ENCODE data around the gene COX5A. TPM values are rescaled to one million over a fixed set of nuclear protein-coding genes. Genes with fewer than 3 reads are reported as not detected.

Gene COX5A
- total RNA-seq, 4 donors from 2014 or later = 27.8 to 51.3 (median 32.1) TPM

DNA sequence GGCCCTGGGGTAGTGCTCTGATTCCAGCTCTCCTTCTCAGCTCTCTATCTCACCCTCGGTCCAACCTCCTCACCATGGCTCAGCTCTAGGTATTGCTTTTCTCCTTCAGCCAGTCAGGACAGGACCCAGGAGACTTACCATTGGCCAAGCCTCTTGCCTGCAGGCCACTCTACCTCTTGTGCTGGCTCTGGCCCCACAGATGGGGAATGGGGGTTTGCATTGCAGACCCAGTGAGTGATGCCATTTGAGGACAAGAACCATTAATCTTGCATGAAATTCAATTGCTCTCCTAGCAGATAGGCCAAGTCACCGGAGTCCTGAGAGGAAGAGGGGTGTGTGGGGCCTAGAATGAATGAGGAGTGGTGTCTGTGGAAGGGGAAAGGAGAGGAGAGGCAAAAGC is 24.8 kb upstream of the COX5A start:
- DNase-seq (ENCODE audit: low spot score in 2 of 2) = no peak
- Histone ChIP-seq H3K4me1 (peaks cover 0 to 35% (median 10%) of the 10 kb centered on the region in 4 donors), H3K36me3 (no peaks in the 10 kb centered on the region), H3K4me3 (no peak overlapping the region), H3K27ac (no peak overlapping the region), H3K27me3 (peaks cover 0 to 18% of the 10 kb centered on the region in 2 donors), H3K9me3 (no peaks in the 10 kb centered on the region)
- WGBS, 2 donors = 58 to 81% methylated on average over 2 of the region's 2 CpGs
- TF ChIP-seq EP300 (IDR thresholded peaks at IDR 0.05) (no peak), POLR2A (IDR thresholded peaks at IDR 0.05) (no peak)
- TF ChIP-seq, protein P1, sequence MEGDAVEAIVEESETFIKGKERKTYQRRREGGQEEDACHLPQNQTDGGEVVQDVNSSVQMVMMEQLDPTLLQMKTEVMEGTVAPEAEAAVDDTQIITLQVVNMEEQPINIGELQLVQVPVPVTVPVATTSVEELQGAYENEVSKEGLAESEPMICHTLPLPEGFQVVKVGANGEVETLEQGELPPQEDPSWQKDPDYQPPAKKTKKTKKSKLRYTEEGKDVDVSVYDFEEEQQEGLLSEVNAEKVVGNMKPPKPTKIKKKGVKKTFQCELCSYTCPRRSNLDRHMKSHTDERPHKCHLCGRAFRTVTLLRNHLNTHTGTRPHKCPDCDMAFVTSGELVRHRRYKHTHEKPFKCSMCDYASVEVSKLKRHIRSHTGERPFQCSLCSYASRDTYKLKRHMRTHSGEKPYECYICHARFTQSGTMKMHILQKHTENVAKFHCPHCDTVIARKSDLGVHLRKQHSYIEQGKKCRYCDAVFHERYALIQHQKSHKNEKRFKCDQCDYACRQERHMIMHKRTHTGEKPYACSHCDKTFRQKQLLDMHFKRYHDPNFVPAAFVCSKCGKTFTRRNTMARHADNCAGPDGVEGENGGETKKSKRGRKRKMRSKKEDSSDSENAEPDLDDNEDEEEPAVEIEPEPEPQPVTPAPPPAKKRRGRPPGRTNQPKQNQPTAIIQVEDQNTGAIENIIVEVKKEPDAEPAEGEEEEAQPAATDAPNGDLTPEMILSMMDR (IDR thresholded peaks at IDR 0.05) = no peak

DNA sequence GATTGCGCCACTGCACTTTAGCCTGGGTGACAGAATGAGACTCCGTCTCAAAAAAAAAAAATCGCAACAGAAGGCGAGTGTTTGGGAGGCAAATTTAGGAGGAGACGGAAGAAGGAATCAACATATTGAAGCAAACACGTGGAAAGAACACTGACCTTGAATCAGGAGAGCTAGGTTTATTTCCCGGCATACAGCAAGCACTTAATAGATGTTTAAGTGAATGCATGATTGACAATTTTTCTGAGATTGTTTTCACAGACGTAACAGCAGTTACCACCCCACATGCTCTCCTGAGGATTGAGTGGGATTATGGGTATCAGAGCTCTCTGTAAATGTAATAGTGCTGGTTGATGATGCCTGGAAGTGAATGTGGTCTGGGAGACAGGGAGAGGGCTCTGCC is 24.3 kb upstream of the COX5A start:
- Histone ChIP-seq H3K9me3 (no peaks in the 10 kb centered on the region), H3K27ac (no peak overlapping the region), H3K27me3 (peaks cover 0 to 20% of the 10 kb centered on the region in 2 donors), H3K4me3 (no peak overlapping the region), H3K36me3 (no peaks in the 10 kb centered on the region), H3K4me1 (peaks cover 0 to 40% (median 11%) of the 10 kb centered on the region in 4 donors)
- TF ChIP-seq EP300 (IDR thresholded peaks at IDR 0.05) (no peak), POLR2A (IDR thresholded peaks at IDR 0.05) (no peak)
- TF ChIP-seq, protein P1 (IDR thresholded peaks at IDR 0.05) = no peak
- no peak for DNase-seq (ENCODE audit: low spot score in 2 of 2)
- WGBS, 2 donors = 85 to 88% methylated on average over 8 of the region's 8 CpGs

- peaks cover 0 to 43% (median 11%) of the 10 kb centered on the region in 4 donors for H3K4me1 ChIP-seq
- no peak overlapping the region for H3K27ac ChIP-seq
- TF ChIP-seq EP300 (IDR thresholded peaks at IDR 0.05) (no peak), POLR2A (IDR thresholded peaks at IDR 0.05) (no peak)
- TF ChIP-seq, protein P1 (IDR thresholded peaks at IDR 0.05) = no peak
- H3K4me3 ChIP-seq = no peak overlapping the region
- WGBS, 2 donors = 52 to 61% methylated on average over 5 of the region's 5 CpGs
- H3K36me3 ChIP-seq = no peaks in the 10 kb centered on the region
- peaks cover 0 to 23% of the 10 kb centered on the region in 2 donors for H3K27me3 ChIP-seq
- DNase-seq (ENCODE audit: low spot score in 2 of 2) = no peak
- no peaks in the 10 kb centered on the region for H3K9me3 ChIP-seq
These were observed 23.7 kb upstream of the COX5A start for GRCh38 chr15:74961616-74962015.

GRCh38 chr15:74960995-74961588 is 23.2 kb upstream of the COX5A start:
- Histone ChIP-seq H3K27ac (no peak overlapping the region), H3K9me3 (no peaks in the 10 kb centered on the region), H3K4me3 (no peak overlapping the region), H3K27me3 (peaks cover 0 to 23% of the 10 kb centered on the region in 2 donors), H3K36me3 (no peaks in the 10 kb centered on the region), H3K4me1 (peaks cover 0 to 47% (median 13%) of the 10 kb centered on the region in 4 donors)
- TF ChIP-seq, protein P1 (IDR thresholded peaks at IDR 0.05) = no peak
- TF ChIP-seq POLR2A (IDR thresholded peaks at IDR 0.05) = no peak
- no peak for DNase-seq (ENCODE audit: low spot score in 2 of 2)
- WGBS, 2 donors = 36 to 62% methylated on average over 3 of the region's 3 CpGs

DNA sequence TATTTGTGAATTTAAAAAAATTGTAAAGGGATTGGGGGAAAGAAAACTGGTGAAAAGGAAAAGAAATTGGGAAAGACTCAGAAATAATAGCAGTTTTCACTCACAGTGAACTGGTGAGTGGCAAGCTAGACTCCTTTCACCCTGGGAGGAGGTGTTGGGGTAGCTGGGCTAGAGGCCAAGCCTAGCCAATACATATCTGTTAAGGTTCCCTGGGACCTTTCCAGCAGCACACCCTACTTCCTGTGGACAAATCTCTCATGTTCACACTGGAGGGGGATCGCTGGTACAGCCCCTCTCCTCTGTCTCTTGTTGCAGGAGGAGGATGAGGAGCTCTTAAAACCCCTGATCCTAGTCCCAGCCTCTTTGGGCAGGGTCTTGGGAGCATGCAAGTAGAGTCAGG is 22.4 kb upstream of the COX5A start:
- peak overlapping the region in 1 of 4 donors; percentile 25 for H3K27ac ChIP-seq
- no peaks in the 10 kb centered on the region for H3K9me3 ChIP-seq
- 70 to 90% methylated on average over 1 of the region's 1 CpG for WGBS, 2 donors
- H3K4me3 ChIP-seq = no peak overlapping the region
- no peaks in the 10 kb centered on the region for H3K36me3 ChIP-seq
- no peak for TF ChIP-seq EP300 (IDR thresholded peaks at IDR 0.05)
- TF ChIP-seq, protein P1 (IDR thresholded peaks at IDR 0.05) = no peak
- no peak for TF ChIP-seq POLR2A (IDR thresholded peaks at IDR 0.05)
- no peak for DNase-seq (ENCODE audit: low spot score in 2 of 2)
- H3K4me1 ChIP-seq = peaks cover 0 to 55% (median 17%) of the 10 kb centered on the region in 4 donors
- H3K27me3 ChIP-seq = peaks cover 0 to 23% of the 10 kb centered on the region in 2 donors
